Psoas muscle (tissue), 8 donors: ENCODE measurements around the gene ENG. TPM values are rescaled to one million over a fixed set of nuclear protein-coding genes. Genes with fewer than 3 reads are reported as not detected.

Experiments
- ATAC-seq, 4 donors: fragments of 200-7000 bp; cut with Tn5 transposase; one replicate each; pipeline ENCODE4 v1.9.1; 2020; ENCODE audit warnings: moderate library complexity in 3 of 4, mild to moderate bottlenecking in 2 of 4
- DNase-seq, 2 donors: peaks; one replicate each; pipeline ENCODE4 v3.0.0-alpha.2; 2020
- H3K27ac ChIP-seq: fragments of 200-600 bp; one replicate; pipeline ENCODE4 v1.8.0; 2022
- H3K27me3 ChIP-seq, 3 donors: fragments of 200-600 bp in 1 of 3; one replicate each; pipeline versions ENCODE4 v1.6.1 to v1.8.0; 2013 to 2022; ENCODE audit warnings: low read length in 2 of 3, mild to moderate bottlenecking in 2 of 3, moderate library complexity in 1 of 3; ENCODE audit not compliant: insufficient read depth in 3 of 3
- H3K36me3 ChIP-seq, 2 donors: fragments of 200-600 bp in 1 of 2; one replicate each; pipeline versions ENCODE4 v1.6.1 to v1.8.0; 2013 to 2022; ENCODE audit warnings: low read depth in 1 of 2, mild to moderate bottlenecking in 1 of 2, moderate library complexity in 1 of 2; ENCODE audit not compliant: insufficient read depth in 1 of 2
- H3K4me1 ChIP-seq: fragments of 200-600 bp; one replicate; pipeline ENCODE4 v1.8.0; 2022
- H3K4me3 ChIP-seq: fragments of 200-600 bp; one replicate; pipeline ENCODE4 v1.8.0; 2022; ENCODE audit warnings: mild to moderate bottlenecking
- H3K9me3 ChIP-seq: fragments of 200-600 bp; one replicate; pipeline ENCODE4 v1.8.0; 2022
- WGBS, 3 donors: extraction: QIAGEN DNeasy Blood & Tissue Kit; methylation state at CpG; one replicate each; pipeline versions ENCODE4 v1.1.6 to v1.1.7; 2013; 5-methylcytosine and 5-hydroxymethylcytosine counted together
- intact Hi-C, 2 donors: fragments of 100-400 bp; cut with DNase I; formaldehyde crosslinking; loops; one replicate each; pipeline versions ENCODE4 v1.11.0 to v1.14.2; 2022
- polyA plus RNA-seq, 3 donors: library from polyadenylated mRNA; stranded (reverse); fragments of 200-250 nt; gene quantifications; one replicate each; pipeline ENCODE4 v1.2.3, GENCODE V29; 2013
- total RNA-seq, 4 donors: library from RNA; stranded (reverse); fragmentation: NEBNext Ultra II Directional in 2 of 4; extraction: Animal tissue kit (Norgen Biotek cat#: 25700) in 2 of 4; gene quantifications; one replicate each; pipeline versions ENCODE4 v1.2.1 to v1.2.4, GENCODE V29; 2021 to 2023
- TF ChIP-seq, protein P1 (sequence below): fragments of 200-600 bp; IDR thresholded peaks from one replicate; pipeline ENCODE4 v1.8.0; 2022; ENCODE audit warnings: antibody characterized with exemption
- donor health status: healthy with polysubstance abuse.
- donor health status: DM: no; HTN: no; CAD: no; lungs with moderate emphysema.
- donor health status: Bipolar disorder and iron deficiency.
- donor health status: healthy.
- donor health status: DM: yes; HTN: yes; CAD: no.
- donor health status: DM: no; HTN: no; CAD: no.
- donor health status: DM: no; HTN: no; CAD: no.
- donor health status: DM: yes; HTN: yes; CAD: no.

Gene ENG
- total and polyA plus RNA-seq, 7 donors = 22.1 to 80.4 (median 38.6) TPM

DNA sequence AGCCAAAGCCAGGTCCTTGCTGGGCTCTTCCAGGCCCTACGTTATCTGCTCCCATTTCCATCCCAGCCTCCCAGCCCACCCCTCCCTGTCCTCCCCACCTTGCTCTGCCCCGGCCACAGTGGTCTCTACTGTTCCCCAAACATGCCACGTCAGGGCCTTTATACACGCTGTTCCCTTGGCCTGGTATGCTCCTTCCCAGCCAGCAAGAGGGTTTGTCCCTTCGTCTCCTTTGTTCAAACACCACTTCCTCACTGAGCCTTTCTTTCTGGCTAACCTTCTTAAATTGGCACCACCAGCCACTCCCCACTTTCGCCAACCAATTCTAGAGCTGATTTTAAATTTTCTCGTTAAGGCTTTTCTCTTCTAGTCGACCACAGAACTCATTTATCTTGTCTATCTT lies 85.8 kb downstream of the ENG start:
- DNase-seq (no peak), ATAC-seq (no peak)
- H3K9me3 ChIP-seq = no peaks in the 10 kb centered on the region
- H3K27ac ChIP-seq = peak overlapping the region; percentile 61
- H3K4me3 ChIP-seq = peak overlapping the region; percentile 37
- no peaks in the 10 kb centered on the region for H3K36me3 ChIP-seq
- intact Hi-C loops = no loop called here
- TF ChIP-seq, protein P1, sequence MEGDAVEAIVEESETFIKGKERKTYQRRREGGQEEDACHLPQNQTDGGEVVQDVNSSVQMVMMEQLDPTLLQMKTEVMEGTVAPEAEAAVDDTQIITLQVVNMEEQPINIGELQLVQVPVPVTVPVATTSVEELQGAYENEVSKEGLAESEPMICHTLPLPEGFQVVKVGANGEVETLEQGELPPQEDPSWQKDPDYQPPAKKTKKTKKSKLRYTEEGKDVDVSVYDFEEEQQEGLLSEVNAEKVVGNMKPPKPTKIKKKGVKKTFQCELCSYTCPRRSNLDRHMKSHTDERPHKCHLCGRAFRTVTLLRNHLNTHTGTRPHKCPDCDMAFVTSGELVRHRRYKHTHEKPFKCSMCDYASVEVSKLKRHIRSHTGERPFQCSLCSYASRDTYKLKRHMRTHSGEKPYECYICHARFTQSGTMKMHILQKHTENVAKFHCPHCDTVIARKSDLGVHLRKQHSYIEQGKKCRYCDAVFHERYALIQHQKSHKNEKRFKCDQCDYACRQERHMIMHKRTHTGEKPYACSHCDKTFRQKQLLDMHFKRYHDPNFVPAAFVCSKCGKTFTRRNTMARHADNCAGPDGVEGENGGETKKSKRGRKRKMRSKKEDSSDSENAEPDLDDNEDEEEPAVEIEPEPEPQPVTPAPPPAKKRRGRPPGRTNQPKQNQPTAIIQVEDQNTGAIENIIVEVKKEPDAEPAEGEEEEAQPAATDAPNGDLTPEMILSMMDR = no peak
- H3K27me3 ChIP-seq = no peaks in the 10 kb centered on the region
- peaks cover 6% of the 10 kb centered on the region for H3K4me1 ChIP-seq
- 64 to 71% (median 67%) methylated on average over 8 of the region's 8 CpGs for WGBS, 3 donors

GRCh38 chr9:127767909-127768331 lies 86.5 kb downstream of the ENG start:
- Histone ChIP-seq H3K9me3 (no peaks in the 10 kb centered on the region), H3K36me3 (no peaks in the 10 kb centered on the region), H3K27ac (peak overlapping the region; percentile 61), H3K4me1 (peaks cover 10% of the 10 kb centered on the region), H3K27me3 (no peaks in the 10 kb centered on the region), H3K4me3 (peak overlapping the region; percentile 37)
- ATAC-seq (no peak), DNase-seq (no peak)
- intact Hi-C loops = no loop called here
- WGBS, 3 donors = 26 to 38% (median 35%) methylated on average over 13 of the region's 13 CpGs
- TF ChIP-seq, protein P1 = no peak

DNA sequence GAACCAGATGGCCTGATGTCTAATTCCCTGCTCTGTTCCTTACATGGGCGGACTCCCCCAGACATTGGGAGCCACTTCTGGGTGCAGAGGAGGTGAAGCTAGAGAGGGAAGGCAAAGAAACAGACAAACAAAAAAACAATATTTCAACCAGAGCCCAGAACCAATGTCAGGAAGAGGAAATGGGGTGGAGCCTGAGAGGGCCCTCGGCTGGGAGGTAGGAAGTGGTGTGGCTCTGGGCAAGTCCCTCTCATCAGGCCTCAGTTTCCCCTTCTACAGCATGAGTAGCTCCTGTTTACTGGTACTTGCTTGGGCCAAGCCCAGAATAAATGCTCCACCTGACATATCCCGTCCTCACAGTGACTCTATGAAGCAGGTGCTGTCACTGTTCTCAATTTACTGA lies 87.0 kb downstream of the ENG start:
- 55 to 65% (median 59%) methylated on average over 3 of the region's 3 CpGs for WGBS, 3 donors
- intact Hi-C loops = no loop called here
- Histone ChIP-seq H3K9me3 (no peaks in the 10 kb centered on the region), H3K4me1 (peaks cover 10% of the 10 kb centered on the region), H3K4me3 (peak overlapping the region; percentile 37), H3K36me3 (no peaks in the 10 kb centered on the region), H3K27me3 (no peaks in the 10 kb centered on the region), H3K27ac (peak overlapping the region; percentile 61)
- TF ChIP-seq, protein P1 = no peak
- no peak for ATAC-seq
- DNase-seq = no peak

DNA sequence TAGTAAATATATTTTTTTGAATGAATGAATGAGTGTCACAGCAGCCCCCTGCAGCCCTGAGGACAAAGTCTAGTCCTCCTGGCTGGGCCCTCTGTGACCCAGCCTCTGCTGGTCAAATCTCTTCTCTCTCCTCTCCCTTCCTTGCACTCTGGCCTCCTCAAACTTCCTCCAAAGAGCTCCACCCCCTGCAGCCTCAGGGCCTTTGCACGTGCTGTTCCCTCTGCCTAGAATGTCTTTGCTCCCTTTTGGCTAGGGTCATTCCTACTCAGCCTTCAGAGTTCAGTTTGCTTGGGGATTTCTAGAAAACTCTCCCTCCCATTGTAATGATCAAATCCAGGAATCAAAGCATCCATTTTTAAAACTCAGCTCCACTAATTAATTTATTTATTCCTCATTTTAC lies 89.0 kb downstream of the ENG start:
- intact Hi-C loops = no loop called here
- Histone ChIP-seq H3K36me3 (no peaks in the 10 kb centered on the region), H3K9me3 (no peaks in the 10 kb centered on the region), H3K4me1 (peaks cover 4% of the 10 kb centered on the region), H3K27me3 (peaks cover 0 to 4% (median 3%) of the 10 kb centered on the region in 3 donors), H3K27ac (no peak overlapping the region), H3K4me3 (no peak overlapping the region)
- 72 to 86% (median 79%) methylated on average over 1 of the region's 1 CpG for WGBS, 3 donors
- TF ChIP-seq, protein P1 = no peak
- no peak for ATAC-seq
- DNase-seq = no peak

Other genes starting within 250 kb of the ENG start
- 10 to 100 TPM in 2 of 4 donors, 1 to 10 TPM in 2; 6.1 to 12.3 (median 8.9) TPM for gene STXBP1, start 242.4 kb downstream of the ENG start, total RNA-seq
- gene STXBP1, start 242.4 kb downstream of the ENG start, polyA plus RNA-seq = 1 to 10 TPM; 2.8 to 6.7 (median 3.2) TPM
- under 1 TPM in 1 of 4 donors, not detected in 3; 0.10 TPM for gene CFAP157, start 147.7 kb downstream of the ENG start, total RNA-seq
- gene CFAP157, start 147.7 kb downstream of the ENG start, polyA plus RNA-seq = under 1 TPM; 0.18 to 0.34 (median 0.27) TPM
- 10 to 100 TPM in 3 of 4 donors, 1 to 10 TPM in 1; 7.9 to 37.7 (median 13.3) TPM for gene PTRH1, start 139.0 kb downstream of the ENG start, total RNA-seq
- 10 to 100 TPM; 21.8 to 44.6 (median 36.2) TPM for gene PTRH1, start 139.0 kb downstream of the ENG start, polyA plus RNA-seq
- gene TTC16, start 138.6 kb downstream of the ENG start, total RNA-seq = under 1 TPM in 1 of 4 donors, not detected in 3; 0.10 TPM
- under 1 TPM in 2 of 3 donors, not detected in 1; 0.01 to 0.03 TPM for gene TTC16, start 138.6 kb downstream of the ENG start, polyA plus RNA-seq
- 1 to 10 TPM; 2.8 to 6.7 (median 4.0) TPM for gene TOR2A, start 119.4 kb downstream of the ENG start, total RNA-seq
- 1 to 10 TPM; 4.6 to 6.9 (median 5.0) TPM for gene TOR2A, start 119.4 kb downstream of the ENG start, polyA plus RNA-seq
- gene SH2D3C, start 76.0 kb downstream of the ENG start, total RNA-seq = 10 to 100 TPM in 2 of 4 donors, 1 to 10 TPM in 2; 8.3 to 12.0 (median 10.3) TPM
- 10 to 100 TPM in 1 of 3 donors, 1 to 10 TPM in 2; 5.3 to 10.0 (median 8.4) TPM for gene SH2D3C, start 76.0 kb downstream of the ENG start, polyA plus RNA-seq
- 10 to 100 TPM; 26.5 to 46.1 (median 42.9) TPM for gene CDK9, start 68.6 kb downstream of the ENG start, total RNA-seq
- 10 to 100 TPM; 29.7 to 39.3 (median 31.5) TPM for gene CDK9, start 68.6 kb downstream of the ENG start, polyA plus RNA-seq
- 10 to 100 TPM; 39.7 to 61.9 (median 45.8) TPM for gene FPGS, start 51.8 kb downstream of the ENG start, total RNA-seq
- gene FPGS, start 51.8 kb downstream of the ENG start, polyA plus RNA-seq = 10 to 100 TPM; 21.9 to 32.3 (median 29.8) TPM
- gene AK1, start 23.0 kb upstream of the ENG start, total RNA-seq = 100 to 1,000 TPM; 369 to 854 (median 688) TPM
- gene AK1, start 23.0 kb upstream of the ENG start, polyA plus RNA-seq = 100 to 1,000 TPM; 310 to 845 (median 778) TPM
- gene ST6GALNAC6, start 44.9 kb upstream of the ENG start, total RNA-seq = 10 to 100 TPM; 20.3 to 26.1 (median 24.4) TPM
- 10 to 100 TPM; 18.5 to 35.5 (median 31.0) TPM for gene ST6GALNAC6, start 44.9 kb upstream of the ENG start, polyA plus RNA-seq
- gene ST6GALNAC4, start 62.4 kb upstream of the ENG start, total RNA-seq = 10 to 100 TPM in 3 of 4 donors, 1 to 10 TPM in 1; 8.9 to 52.6 (median 27.3) TPM
- gene ST6GALNAC4, start 62.4 kb upstream of the ENG start, polyA plus RNA-seq = 10 to 100 TPM; 14.0 to 31.4 (median 14.8) TPM
- gene PIP5KL1, start 76.1 kb upstream of the ENG start, total RNA-seq = under 1 TPM in 2 of 4 donors, not detected in 2; 0.40 to 0.44 TPM
- under 1 TPM in 2 of 3 donors, not detected in 1; 0.05 to 0.12 TPM for gene PIP5KL1, start 76.1 kb upstream of the ENG start, polyA plus RNA-seq
- gene DPM2, start 83.2 kb upstream of the ENG start, total RNA-seq = 10 to 100 TPM in 3 of 4 donors, 1 to 10 TPM in 1; 9.7 to 17.4 (median 12.2) TPM
- 10 to 100 TPM; 16.6 to 39.6 (median 37.1) TPM for gene DPM2, start 83.2 kb upstream of the ENG start, polyA plus RNA-seq
- gene EEIG1, start 126.3 kb upstream of the ENG start, total RNA-seq = 10 to 100 TPM in 1 of 4 donors, 1 to 10 TPM in 3; 3.6 to 11.4 (median 8.3) TPM
- 1 to 10 TPM; 3.6 to 6.1 (median 5.1) TPM for gene EEIG1, start 126.3 kb upstream of the ENG start, polyA plus RNA-seq
- gene NAIF1, start 212.7 kb upstream of the ENG start, total RNA-seq = 1 to 10 TPM; 5.9 to 8.7 (median 6.1) TPM
- 1 to 10 TPM; 4.2 to 8.0 (median 7.8) TPM for gene NAIF1, start 212.7 kb upstream of the ENG start, polyA plus RNA-seq
- gene SLC25A25, start 213.6 kb upstream of the ENG start, total RNA-seq = 10 to 100 TPM in 2 of 4 donors, 1 to 10 TPM in 2; 3.6 to 50.3 (median 20.5) TPM
- 10 to 100 TPM in 2 of 3 donors, 1 to 10 TPM in 1; 9.3 to 12.5 (median 10.6) TPM for gene SLC25A25, start 213.6 kb upstream of the ENG start, polyA plus RNA-seq